M059J (cell line): ENCODE measurements around the gene SAMD5. TPM values are rescaled to one million over a fixed set of nuclear protein-coding genes. Genes with fewer than 3 reads are reported as not detected.
"Not testable (repeated sequence)": the region's sequence is repeated elsewhere in the genome, so short reads cannot be mapped to it uniquely, and the experiment has no call there.

Source experiments
- DNase-seq: peaks from one replicate; pipeline ENCODE4 v3.0.0-alpha.2; 2012; ENCODE audit warnings: low read depth
- total RNA-seq: library from RNA; depleted of rRNA; stranded (reverse); fragments of >200 nt; shearing (Covaris generic); gene quantifications from 2 replicates; pipeline ENCODE4 v1.2.3, GENCODE V29; 2014

The SAMD5 gene
- total RNA-seq, 1 experiment from 2014 or later = 0.07 TPM

- no peak for DNase-seq
Observed at GRCh38 chr6:147528511-147529145, 20.1 kb downstream of the SAMD5 start.

GRCh38 chr6:147530132-147531060 is 21.9 kb downstream of the SAMD5 start:
- peak; percentile 63 for DNase-seq

- DNase-seq = no peak
Observed at GRCh38 chr6:147531321-147531720, 22.8 kb downstream of the SAMD5 start.

- no peak for DNase-seq
Observed at GRCh38 chr6:147534116-147534860, 25.8 kb downstream of the SAMD5 start.

GRCh38 chr6:147538821-147539220 is 30.3 kb downstream of the SAMD5 start:
- no peak for DNase-seq

- no peak for DNase-seq
Observed at GRCh38 chr6:147540075-147540474, 31.6 kb downstream of the SAMD5 start.

- DNase-seq = not testable (repeated sequence)
Observed at GRCh38 chr6:147542436-147542835, 33.9 kb downstream of the SAMD5 start.

GRCh38 chr6:147544420-147544819 is 35.9 kb downstream of the SAMD5 start:
- DNase-seq = no peak

- no peak for DNase-seq
Observed at GRCh38 chr6:147546501-147547368, 38.2 kb downstream of the SAMD5 start.

GRCh38 chr6:147547369-147547902 is 38.9 kb downstream of the SAMD5 start:
- no peak for DNase-seq

- no peak for DNase-seq
Observed at GRCh38 chr6:147548921-147549475, 40.5 kb downstream of the SAMD5 start.

- DNase-seq = no peak
Observed at GRCh38 chr6:147549531-147549930, 41.0 kb downstream of the SAMD5 start.

GRCh38 chr6:147551976-147552375 is 43.5 kb downstream of the SAMD5 start:
- DNase-seq = no peak

- DNase-seq = no peak
Observed at GRCh38 chr6:147553099-147553498, 44.6 kb downstream of the SAMD5 start.

- no peak for DNase-seq
Observed at GRCh38 chr6:147554281-147554680, 45.8 kb downstream of the SAMD5 start.

- peak; percentile 22 for DNase-seq
Observed at GRCh38 chr6:147559006-147559405, 50.5 kb downstream of the SAMD5 start.

GRCh38 chr6:147560670-147561069 is 52.2 kb downstream of the SAMD5 start:
- DNase-seq = no peak

GRCh38 chr6:147561726-147562125 is 53.2 kb downstream of the SAMD5 start:
- no peak for DNase-seq

- no peak for DNase-seq
Observed at GRCh38 chr6:147563472-147563871, 55.0 kb downstream of the SAMD5 start.

GRCh38 chr6:147564556-147564955 is 56.1 kb downstream of the SAMD5 start:
- no peak for DNase-seq
